ENCODE measurements around the gene DBH.

DBH gene

GRCh38 chr9:133647148-133647547 lies 11.0 kb downstream of the DBH start:
- no peak for DNase-seq

DNA sequence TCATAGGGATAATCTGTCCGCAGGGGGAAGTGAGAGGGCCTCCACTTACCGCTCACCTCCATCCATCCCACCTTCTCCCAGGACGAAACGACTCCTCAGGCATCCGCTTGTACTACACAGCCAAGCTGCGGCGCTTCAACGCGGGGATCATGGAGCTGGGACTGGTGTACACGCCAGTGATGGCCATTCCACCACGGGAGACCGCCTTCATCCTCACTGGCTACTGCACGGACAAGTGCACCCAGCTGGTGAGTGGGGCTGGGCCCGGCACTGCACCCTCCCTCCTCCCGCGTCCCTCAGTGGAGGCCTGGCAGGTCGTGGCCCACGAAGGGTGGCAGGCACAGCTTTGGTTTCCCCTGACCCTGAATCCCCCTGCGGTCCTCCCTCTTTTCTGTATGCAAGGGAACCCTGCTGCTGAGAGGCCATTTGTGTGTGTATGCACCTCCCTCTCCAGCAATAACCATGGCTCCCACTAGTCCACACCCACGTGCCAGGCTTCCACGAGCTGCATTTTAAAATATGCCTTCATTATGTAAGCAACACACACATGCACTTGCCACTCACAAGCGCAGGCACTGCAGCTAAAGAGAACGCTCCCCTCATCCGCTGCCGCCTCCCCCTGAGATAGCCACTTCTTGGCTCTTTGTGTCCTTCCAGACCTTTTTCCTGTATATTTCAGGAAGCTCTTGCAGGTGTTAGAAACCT lies 11.8 kb downstream of the DBH start:
- no peak for DNase-seq

- DNase-seq, result no peak
These were observed 13.0 kb downstream of the DBH start for GRCh38 chr9:133649194-133649593.

- DNase-seq, result no peak
These were observed 13.9 kb downstream of the DBH start for GRCh38 chr9:133650026-133650425.

DNA sequence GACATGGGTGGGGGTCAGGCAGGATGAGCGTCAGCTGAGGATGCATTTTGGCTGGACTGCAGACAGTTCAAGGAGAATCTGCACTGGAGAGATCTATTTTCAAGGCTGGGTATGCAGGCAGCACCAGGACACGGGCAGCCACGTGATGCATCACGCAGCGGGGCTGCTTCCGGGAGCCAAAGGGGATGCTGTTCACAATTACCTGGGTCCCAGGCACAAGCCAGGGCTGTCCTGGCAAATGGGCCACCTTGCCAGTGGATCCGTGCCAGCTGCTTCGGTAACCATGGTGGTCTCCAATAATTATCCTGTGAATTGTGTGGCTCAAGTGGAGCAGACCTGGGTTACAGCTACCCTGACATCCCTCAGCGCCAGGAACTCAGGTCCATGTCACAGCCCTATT lies 17.5 kb downstream of the DBH start:
- DNase-seq, result no peak

- no peak for DNase-seq
These were observed 18.8 kb downstream of the DBH start for GRCh38 chr9:133654736-133655657.

DNA sequence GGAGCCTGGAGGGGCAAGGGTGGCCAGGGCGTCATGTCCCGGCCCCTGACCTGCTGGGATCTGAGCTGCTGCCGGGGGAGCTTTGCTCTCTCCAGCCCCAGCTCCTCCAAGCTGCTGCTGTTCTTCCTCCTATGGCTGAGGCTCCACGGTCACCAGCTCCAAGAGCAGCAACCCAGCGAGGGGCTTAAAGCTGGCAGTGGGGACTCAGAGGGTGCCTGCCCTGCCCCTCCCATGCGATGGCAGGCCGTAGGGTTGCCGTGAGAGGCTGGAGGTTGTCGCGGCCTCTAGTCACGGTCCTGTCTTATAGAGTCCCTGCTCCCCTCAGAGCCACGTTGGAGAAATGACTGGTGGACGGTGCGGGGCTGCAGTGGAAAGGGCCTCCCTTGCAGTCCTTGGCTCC lies 19.5 kb downstream of the DBH start:
- DNase-seq, result no peak

DNA sequence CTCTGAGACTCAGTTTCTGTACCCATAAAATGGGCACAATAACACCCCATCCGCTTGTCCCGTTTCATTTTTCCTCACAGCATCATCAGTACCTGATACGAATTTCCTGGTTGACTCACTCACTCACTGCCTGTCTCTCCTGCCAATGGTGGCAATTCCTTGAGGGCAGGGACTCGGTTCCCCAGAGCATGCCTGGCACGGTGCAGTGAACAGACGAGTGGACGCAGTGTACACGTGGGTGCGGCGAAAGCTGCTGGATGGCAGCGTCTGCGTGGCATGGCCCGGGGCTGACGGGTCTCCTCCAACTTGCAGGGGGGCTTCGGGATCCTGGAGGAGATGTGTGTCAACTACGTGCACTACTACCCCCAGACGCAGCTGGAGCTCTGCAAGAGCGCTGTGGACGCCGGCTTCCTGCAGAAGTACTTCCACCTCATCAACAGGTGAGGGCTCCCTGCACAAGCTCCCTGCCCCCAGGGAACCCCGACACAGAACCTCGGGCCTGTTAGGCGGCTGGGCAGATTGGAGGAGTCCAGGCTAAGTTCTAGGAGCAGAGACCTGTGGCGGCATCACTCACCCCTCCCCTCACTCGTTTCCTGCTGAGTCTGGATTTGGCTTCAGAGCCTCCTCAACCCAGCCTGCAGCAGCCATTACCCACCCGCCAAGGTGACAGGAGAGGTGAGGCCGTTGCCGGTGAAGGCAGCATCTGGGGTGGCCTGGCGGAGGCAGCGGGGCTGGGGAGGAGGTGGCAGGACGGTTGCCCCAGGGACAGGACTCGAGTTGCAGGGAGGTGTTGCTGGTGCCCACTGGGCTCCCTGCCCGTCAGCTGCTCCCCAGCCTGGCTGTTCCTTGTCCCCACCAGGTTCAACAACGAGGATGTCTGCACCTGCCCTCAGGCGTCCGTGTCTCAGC lies 20.3 kb downstream of the DBH start:
- no peak for DNase-seq

GRCh38 chr9:133657120-133657661 lies 21.0 kb downstream of the DBH start:
- DNase-seq, result no peak

DNA sequence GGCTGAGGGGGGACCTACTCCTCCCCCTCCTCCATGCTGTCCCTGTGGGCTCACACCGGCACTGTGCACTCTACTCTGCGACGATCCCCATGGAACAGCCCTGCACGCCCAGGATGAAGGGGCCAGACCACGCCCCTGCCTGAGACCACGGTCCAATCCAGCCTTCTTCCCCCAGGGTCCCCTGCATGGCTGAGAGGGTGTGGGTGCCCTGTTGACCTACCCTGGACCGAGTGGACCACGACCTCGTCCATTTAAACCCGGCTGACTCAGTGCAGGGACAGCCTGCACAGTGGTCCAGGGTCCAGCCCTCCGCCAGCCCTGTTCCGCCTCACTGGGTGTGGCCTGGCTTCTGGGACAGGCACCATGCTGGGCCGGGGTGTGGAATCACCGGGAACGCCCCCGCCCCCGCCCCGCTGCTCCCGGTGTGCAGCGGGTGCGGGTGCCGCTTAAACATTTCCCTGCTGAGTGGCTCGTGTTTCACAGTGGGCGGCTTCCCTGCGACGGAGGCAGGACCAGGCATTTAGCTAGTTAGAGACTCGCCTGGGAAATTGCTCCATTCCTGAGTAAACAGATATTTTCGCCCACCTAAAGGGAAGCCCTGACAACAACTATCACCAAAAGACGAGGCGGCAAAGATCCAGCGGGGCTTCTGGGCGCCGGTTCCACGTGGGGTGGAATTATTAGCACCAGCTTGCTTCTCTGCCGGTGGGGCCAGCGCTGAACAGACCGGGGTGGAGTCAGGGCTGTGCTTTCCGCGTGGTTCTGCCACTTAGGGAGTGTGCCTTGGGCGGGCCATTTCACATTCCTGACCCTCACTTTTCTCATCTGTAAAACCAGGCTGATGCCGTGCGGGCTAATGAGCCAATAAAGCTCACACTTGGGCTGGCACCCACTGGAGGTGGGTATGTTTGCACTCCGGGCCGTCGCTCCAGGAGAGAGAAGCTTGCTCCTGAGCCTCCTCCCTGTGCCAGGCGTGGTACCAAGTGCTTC lies 22.6 kb downstream of the DBH start:
- peak; percentile 13 for DNase-seq

DNA sequence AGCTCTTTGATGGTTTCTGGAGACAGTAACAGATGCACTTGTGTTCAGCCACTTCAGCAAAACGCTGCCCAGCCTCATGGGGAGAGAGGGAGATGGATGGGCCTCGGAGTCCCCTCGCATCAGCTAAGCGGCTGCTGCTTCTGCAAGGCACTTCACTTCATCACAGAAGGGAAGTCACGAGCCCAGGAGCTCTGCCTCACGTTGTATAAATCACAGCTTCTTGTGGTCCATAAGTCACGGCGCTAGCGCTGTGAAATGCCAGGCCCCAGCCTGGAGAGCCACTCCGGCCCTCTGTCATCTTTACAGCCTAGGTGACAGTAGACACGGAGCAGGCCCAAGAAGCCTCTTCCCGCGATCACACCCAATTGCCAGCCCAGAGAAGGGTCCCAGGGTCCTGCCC lies 23.4 kb downstream of the DBH start:
- no peak for DNase-seq

DNA sequence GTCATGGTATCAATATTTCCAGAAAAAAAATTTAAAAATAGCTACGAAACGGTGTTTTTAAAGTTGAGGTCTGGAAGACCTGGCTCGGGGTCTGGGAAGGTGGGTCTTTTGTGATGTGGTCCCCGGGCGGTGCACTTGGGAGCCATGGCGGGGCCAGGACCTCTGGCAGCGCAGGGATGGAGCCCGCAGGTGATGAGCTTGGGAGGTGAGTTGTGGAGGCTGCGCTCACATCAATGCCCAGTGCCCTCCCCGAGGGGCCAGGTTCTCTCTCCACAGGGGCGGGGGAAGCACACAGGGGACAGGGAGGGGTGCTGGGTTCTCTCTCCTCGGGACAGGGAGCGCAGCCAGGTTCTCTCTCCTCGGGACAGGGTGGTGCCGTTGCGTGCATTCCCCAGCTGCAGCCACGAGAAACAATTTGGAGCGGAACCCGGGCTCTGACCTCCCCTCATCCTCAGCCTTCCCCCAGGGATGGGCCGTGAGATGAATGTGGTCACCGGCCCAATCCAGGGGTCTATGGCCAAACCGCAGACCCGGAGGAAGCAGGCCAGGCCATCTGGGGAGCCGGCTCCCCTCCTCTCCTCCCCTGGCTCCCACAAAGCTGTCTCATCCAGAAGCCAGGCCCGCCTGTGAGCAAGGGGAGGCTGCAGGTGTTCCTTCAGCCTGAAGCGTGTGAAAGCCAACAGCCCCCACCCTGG lies 25.8 kb downstream of the DBH start:
- peak; percentile 34 for DNase-seq

DNA sequence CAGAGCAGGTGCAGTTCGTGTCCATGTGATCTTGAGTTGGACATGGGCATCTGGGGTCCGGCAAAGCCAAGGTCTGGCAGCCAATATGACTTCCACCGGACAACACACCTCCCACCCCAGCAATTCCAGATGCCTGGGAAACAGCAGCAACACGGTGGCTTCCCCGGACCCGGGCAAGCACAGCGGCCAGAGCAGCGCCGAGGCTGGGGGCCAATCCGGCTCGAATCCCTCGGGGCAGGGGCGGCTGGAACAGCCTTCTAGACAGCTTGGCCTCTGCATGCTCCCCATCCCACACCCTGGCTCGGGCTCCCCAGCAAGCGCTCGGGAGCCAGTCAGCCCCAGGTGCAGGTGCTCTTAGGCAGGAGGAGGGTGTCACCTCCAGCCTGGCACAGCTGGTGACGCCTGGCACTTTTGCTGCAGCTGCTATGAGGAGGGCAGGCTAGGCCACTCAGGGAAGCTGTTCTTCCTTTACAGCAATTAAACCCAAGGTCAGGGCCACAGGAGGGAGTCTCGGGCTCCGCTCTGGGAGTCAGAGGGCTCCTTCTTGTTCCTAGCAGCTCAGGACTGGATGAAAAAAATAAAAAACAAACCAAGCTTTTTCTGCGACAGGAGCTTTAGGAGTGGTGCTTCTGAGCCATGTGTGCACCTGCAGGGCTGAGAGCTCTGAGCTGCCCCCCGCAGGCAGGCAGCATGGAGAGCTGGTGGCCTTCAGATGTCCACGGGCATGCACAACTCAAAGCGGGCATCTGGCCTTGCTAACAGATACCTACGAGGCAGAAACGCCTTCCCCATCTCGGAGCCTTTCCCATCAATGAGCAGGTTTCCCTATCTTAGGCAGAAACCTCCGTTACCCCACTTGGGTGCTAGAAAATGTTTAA lies 28.2 kb downstream of the DBH start:
- DNase-seq, result no peak

- no peak for DNase-seq
These were observed 28.9 kb downstream of the DBH start for GRCh38 chr9:133665096-133665495.

DNA sequence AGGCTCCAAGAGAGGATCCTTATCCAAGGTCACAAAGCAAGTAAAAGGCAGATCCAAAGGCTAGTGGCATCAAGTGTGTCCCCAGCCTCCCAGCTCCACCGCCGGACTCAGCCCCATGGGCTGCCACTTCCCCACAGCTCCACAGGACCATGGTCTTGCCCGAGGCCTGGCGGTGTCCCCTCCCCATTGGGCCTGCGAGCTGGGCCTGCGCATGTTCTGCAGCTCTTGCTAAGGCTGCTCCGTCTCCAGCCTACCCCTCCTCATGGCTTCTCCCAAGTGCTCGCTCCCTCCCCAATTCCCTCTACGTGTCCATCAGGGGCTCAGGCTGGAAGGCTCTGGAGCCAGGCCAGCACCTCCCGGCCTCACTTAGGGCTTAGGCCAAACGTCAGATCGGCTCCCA lies 29.4 kb downstream of the DBH start:
- no peak for DNase-seq

GRCh38 chr9:133666387-133666786 lies 30.2 kb downstream of the DBH start:
- no peak for DNase-seq

GRCh38 chr9:133666845-133667244 lies 30.7 kb downstream of the DBH start:
- DNase-seq, result no peak

DNA sequence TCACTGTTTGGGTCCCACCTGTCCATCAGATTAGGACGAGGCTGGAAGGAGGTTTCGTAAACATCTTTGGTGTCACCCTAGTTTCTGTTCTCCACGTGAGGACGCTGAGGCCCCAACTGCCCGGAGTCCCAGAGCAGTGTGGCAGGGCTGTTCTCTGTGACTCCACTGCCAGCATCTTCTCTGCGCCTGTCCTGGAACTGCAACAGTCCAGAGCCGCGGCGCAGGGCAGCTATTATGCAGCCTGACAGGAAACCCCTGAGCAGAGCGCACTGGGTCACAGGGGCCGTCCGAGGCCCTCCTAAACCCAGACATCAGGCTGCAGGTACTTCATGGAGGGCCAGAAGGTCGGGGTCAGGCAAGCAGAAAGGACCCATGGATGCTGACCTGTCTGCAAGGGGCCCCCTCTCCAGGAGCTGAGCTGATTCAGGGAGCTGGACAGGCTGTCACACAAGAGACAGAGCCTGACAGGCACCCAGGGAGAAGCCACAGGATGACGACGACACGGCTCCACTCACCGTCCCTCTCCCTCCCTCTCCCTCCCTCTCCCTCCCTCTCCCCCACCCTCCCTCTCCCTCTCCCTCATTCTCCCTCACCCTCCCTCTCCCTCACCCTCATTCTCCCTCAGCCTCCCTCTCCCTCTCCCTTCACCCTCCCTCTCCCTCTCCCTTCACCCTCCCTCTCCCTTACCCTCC lies 31.7 kb downstream of the DBH start:
- DNase-seq, result no peak

- DNase-seq, result no peak
These were observed 33.1 kb downstream of the DBH start for GRCh38 chr9:133669182-133669801.

All from fibroblast of upper back skin (primary cell).